ENCODE results near the gene FXN. TPM values are rescaled to one million over a fixed set of nuclear protein-coding genes. Genes with fewer than 3 reads are reported as not detected.
A peak's percentile ranks its signal among the peaks of the same experiment; 100 is the strongest.

The FXN gene
- total and polyA plus RNA-seq, 2 donors from 2014 or later = 12.9 to 21.1 TPM

- H3K4me1 ChIP-seq (ENCODE audit: control insufficient read depth in 2 of 3, insufficient read depth in 2 of 3, low read depth in 1 of 3, low read length in 3 of 3) = peaks cover 0 to 11% (median 5%) of the 10 kb centered on the region in 3 donors
- no peak overlapping the region for H3K27ac ChIP-seq (ENCODE audit: low read depth in 2 of 2, low read length in 2 of 2)
- H3K27me3 ChIP-seq (ENCODE audit: control insufficient read depth, insufficient read depth, low read length) = no peaks in the 10 kb centered on the region
- DNase-seq (no peak), FAIRE-seq (no peak)
- TF ChIP-seq CTCF (IDR thresholded peaks at IDR 0.05; ENCODE audit: borderline replicate concordance, extremely low read depth, insufficient read depth) = no peak
- H3K9ac ChIP-seq (ENCODE audit: low read length in 3 of 3) = no peak overlapping the region
- H3K9me3 ChIP-seq (ENCODE audit: control insufficient read depth in 2 of 3, insufficient read depth in 1 of 3, low read length in 3 of 3) = no peaks in the 10 kb centered on the region
- intact Hi-C loops (cut with DNase I) = no loop called here
- no peaks in the 10 kb centered on the region for H3K36me3 ChIP-seq (ENCODE audit: control insufficient read depth in 2 of 3, insufficient read depth in 3 of 3, low read length in 3 of 3)
- no peak overlapping the region for H3K4me3 ChIP-seq (ENCODE audit: low read length in 3 of 3)
Measured at GRCh38 chr9:69118656-69119055, 83.1 kb downstream of the FXN start.

- Histone ChIP-seq H3K27me3 (ENCODE audit: control insufficient read depth, insufficient read depth, low read length) (no peaks in the 10 kb centered on the region), H3K4me1 (ENCODE audit: control insufficient read depth in 2 of 3, insufficient read depth in 2 of 3, low read depth in 1 of 3, low read length in 3 of 3) (peaks cover 0 to 11% (median 5%) of the 10 kb centered on the region in 3 donors), H3K4me3 (ENCODE audit: low read length in 3 of 3) (peak overlapping the region; percentile 8 to 92 (median 64)), H3K9ac (ENCODE audit: low read length in 3 of 3) (peak overlapping the region in 2 of 3 donors; percentile 16 to 77), H3K27ac (ENCODE audit: low read depth in 2 of 2, low read length in 2 of 2) (peak overlapping the region; percentile 93 to 97), H3K9me3 (ENCODE audit: control insufficient read depth in 2 of 3, insufficient read depth in 1 of 3, low read length in 3 of 3) (no peaks in the 10 kb centered on the region), H3K36me3 (ENCODE audit: control insufficient read depth in 2 of 3, insufficient read depth in 3 of 3, low read length in 3 of 3) (no peaks in the 10 kb centered on the region)
- intact Hi-C loops (cut with DNase I) = no loop called here
- DNase-seq = peak; percentile 91 to 96 (median 93)
- TF ChIP-seq CTCF (IDR thresholded peaks at IDR 0.05; ENCODE audit: borderline replicate concordance, extremely low read depth, insufficient read depth) = no peak
- FAIRE-seq = no peak
Measured at GRCh38 chr9:69120380-69121154, 85.0 kb downstream of the FXN start.

GRCh38 chr9:69121155-69122081 lies 85.9 kb downstream of the FXN start:
- no peak for FAIRE-seq
- Histone ChIP-seq H3K4me1 (ENCODE audit: control insufficient read depth in 2 of 3, insufficient read depth in 2 of 3, low read depth in 1 of 3, low read length in 3 of 3) (peaks cover 0 to 11% (median 5%) of the 10 kb centered on the region in 3 donors), H3K27ac (ENCODE audit: low read depth in 2 of 2, low read length in 2 of 2) (peak overlapping the region; percentile 93 to 97), H3K9me3 (ENCODE audit: control insufficient read depth in 2 of 3, insufficient read depth in 1 of 3, low read length in 3 of 3) (no peaks in the 10 kb centered on the region), H3K36me3 (ENCODE audit: control insufficient read depth in 2 of 3, insufficient read depth in 3 of 3, low read length in 3 of 3) (no peaks in the 10 kb centered on the region), H3K27me3 (ENCODE audit: control insufficient read depth, insufficient read depth, low read length) (no peaks in the 10 kb centered on the region), H3K4me3 (ENCODE audit: low read length in 3 of 3) (peak overlapping the region; percentile 75 to 92 (median 92)), H3K9ac (ENCODE audit: low read length in 3 of 3) (peak overlapping the region; percentile 47 to 86 (median 85))
- intact Hi-C loops (cut with DNase I) = no loop called here
- peak; percentile 76 to 90 (median 77) for DNase-seq
- no peak for TF ChIP-seq CTCF (IDR thresholded peaks at IDR 0.05; ENCODE audit: borderline replicate concordance, extremely low read depth, insufficient read depth)

All from kidney (tissue), 14 donors.